Breast epithelium (tissue), 3 donors: ENCODE results near the gene ERN1.

Experiments
- POLR2AphosphoS5 ChIP-seq, 3 donors: sonication (generic); formaldehyde crosslinking; IDR thresholded peaks; one replicate each; pipeline ENCODE4 v1.6.1; 2017; ENCODE audit warnings: antibody characterized with exemption in 3 of 3
- TF ChIP-seq, protein P1 (sequence below), 3 donors: fragments of 450-650 bp; IDR thresholded peaks; one replicate each; pipeline ENCODE4 v1.5.1; 2016 to 2017; ENCODE audit warnings: antibody characterized with exemption in 3 of 3, mild to moderate bottlenecking in 3 of 3, moderate library complexity in 3 of 3

GRCh38 chr17:64091116-64091515 lies 38.8 kb downstream of the ERN1 start:
- no peak for TF ChIP-seq POLR2AphosphoS5 (IDR thresholded peaks at IDR 0.05)
- TF ChIP-seq, protein P1, sequence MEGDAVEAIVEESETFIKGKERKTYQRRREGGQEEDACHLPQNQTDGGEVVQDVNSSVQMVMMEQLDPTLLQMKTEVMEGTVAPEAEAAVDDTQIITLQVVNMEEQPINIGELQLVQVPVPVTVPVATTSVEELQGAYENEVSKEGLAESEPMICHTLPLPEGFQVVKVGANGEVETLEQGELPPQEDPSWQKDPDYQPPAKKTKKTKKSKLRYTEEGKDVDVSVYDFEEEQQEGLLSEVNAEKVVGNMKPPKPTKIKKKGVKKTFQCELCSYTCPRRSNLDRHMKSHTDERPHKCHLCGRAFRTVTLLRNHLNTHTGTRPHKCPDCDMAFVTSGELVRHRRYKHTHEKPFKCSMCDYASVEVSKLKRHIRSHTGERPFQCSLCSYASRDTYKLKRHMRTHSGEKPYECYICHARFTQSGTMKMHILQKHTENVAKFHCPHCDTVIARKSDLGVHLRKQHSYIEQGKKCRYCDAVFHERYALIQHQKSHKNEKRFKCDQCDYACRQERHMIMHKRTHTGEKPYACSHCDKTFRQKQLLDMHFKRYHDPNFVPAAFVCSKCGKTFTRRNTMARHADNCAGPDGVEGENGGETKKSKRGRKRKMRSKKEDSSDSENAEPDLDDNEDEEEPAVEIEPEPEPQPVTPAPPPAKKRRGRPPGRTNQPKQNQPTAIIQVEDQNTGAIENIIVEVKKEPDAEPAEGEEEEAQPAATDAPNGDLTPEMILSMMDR (IDR thresholded peaks at IDR 0.05) = no peak
